ENCODE data around the gene TBC1D2B. TPM values are rescaled to one million over a fixed set of nuclear protein-coding genes. Genes with fewer than 3 reads are reported as not detected.

TBC1D2B gene
- total RNA-seq, 1 donor from 2014 or later, result 62.3 TPM

DNA sequence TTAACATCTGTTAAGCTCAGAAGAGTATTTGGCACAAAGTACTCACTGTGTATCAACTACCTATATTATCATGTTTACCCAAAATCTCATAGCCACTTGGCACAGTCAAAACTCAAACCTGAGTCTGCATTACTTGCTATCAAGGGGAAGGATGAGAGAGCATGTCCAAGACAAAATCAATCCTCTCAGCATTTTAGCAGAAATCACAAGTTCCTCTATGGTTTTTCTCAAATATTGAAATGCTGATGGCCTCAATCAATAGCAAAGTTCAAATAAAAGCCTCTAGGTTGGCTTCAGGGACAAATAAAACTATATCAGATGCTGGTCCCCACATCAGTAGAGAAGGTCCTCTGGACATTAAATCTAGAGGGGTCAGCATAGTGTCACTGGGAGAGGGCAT lies 14.3 kb downstream of the TBC1D2B start:
- peak overlapping the region; percentile 25 for H3K27ac Mint-ChIP-seq
- peaks cover 5% of the 10 kb centered on the region for H3K36me3 Mint-ChIP-seq (ENCODE audit: low read depth)
- H3K4me1 Mint-ChIP-seq, result peaks cover 66% of the 10 kb centered on the region
- no peak for DNase-seq
- H3K4me3 Mint-ChIP-seq, result peak overlapping the region; percentile 2
- intact Hi-C loops (cut with micrococcal nuclease), result no loop called here
- no peaks in the 10 kb centered on the region for H3K27me3 Mint-ChIP-seq
- H3K9me3 Mint-ChIP-seq, result no peaks in the 10 kb centered on the region

DNA sequence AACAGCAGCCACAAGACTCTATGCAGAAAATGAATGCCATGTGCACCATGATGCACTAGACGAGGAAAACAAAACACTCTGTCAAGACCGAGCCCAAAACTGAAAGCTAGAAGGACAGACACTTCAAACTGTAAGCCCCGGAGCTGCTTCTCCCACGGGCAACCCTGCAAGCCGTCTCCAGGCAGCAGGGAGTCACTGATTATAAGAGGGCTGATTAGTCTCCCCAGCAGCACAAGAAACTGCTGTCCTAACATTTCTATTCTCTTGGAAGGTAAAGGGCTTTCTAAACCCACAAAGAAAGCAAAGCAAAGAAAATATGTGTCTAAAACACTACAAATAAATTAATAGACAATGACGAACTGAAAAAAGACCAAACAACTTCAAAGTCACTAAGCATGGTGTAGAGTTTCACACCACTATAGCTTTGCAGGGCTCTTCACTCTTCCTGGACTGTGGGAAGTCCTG lies 15.5 kb downstream of the TBC1D2B start:
- H3K27ac Mint-ChIP-seq, result peak overlapping the region; percentile 87
- intact Hi-C loops (cut with micrococcal nuclease), result no loop called here
- no peaks in the 10 kb centered on the region for H3K27me3 Mint-ChIP-seq
- DNase-seq, result peak; percentile 87
- H3K9me3 Mint-ChIP-seq, result no peaks in the 10 kb centered on the region
- H3K36me3 Mint-ChIP-seq (ENCODE audit: low read depth), result peaks cover 5% of the 10 kb centered on the region
- H3K4me1 Mint-ChIP-seq, result peaks cover 64% of the 10 kb centered on the region
- peak overlapping the region; percentile 79 for H3K4me3 Mint-ChIP-seq

DNA sequence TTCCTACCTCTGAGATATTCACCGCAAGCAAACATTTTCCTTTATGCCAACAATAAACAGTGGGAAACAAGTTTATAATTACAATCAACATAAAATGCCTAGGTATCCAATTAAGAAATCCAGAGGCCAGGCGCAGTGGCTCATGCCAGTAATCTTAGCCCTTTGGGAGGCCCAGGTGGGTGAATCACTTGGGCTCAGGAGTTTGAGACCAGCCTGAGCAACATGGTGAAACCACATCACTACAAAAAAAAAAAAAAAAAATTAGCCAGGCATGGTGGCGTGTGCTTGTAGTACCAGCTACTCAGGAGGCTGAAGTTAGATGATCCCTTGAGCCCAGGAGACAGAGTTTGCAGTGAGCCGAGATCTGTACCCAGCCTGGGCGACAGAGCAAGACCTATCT lies 17.3 kb downstream of the TBC1D2B start:
- intact Hi-C loops (cut with micrococcal nuclease), result no loop called here
- no peak for DNase-seq
- Mint-ChIP-seq H3K27ac (peak overlapping the region; percentile 80), H3K4me3 (no peak overlapping the region), H3K9me3 (no peaks in the 10 kb centered on the region), H3K27me3 (no peaks in the 10 kb centered on the region), H3K4me1 (peaks cover 66% of the 10 kb centered on the region), H3K36me3 (ENCODE audit: low read depth) (peaks cover 5% of the 10 kb centered on the region)

DNA sequence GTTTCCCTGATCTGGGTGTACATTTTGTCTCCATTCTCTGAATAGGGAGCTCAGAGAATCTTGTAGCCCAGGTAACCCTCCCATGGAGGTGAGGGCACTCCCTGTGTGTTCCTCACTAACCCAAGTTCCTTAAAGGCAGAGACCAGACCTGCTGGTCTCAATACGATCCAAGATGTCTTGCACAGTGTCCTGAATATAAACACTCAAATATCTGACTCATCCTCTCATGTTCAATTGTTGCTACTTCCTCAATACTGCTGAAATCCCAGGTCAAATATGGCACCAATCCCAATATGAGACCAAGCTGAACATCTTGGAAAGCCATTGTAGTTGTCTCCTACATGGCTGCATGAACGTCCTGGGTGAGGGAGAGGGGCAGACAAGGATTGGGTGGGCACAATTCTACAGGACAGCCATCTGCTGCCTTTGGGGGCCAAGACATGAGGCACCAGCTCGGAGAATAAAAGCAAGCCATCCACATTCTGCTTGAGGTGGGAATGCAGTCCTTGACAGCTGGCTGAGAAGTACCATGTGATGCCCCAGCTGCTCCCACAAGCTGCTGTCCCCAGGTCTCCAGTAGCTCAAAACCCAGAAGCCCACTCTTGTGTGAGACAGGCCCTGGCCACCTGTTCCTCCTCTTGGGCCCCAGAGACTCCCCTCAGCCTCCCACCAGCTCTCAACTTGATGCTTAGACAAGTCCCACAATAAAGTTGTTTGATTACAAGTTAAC lies 18.2 kb downstream of the TBC1D2B start:
- H3K27me3 Mint-ChIP-seq, result no peaks in the 10 kb centered on the region

DNA sequence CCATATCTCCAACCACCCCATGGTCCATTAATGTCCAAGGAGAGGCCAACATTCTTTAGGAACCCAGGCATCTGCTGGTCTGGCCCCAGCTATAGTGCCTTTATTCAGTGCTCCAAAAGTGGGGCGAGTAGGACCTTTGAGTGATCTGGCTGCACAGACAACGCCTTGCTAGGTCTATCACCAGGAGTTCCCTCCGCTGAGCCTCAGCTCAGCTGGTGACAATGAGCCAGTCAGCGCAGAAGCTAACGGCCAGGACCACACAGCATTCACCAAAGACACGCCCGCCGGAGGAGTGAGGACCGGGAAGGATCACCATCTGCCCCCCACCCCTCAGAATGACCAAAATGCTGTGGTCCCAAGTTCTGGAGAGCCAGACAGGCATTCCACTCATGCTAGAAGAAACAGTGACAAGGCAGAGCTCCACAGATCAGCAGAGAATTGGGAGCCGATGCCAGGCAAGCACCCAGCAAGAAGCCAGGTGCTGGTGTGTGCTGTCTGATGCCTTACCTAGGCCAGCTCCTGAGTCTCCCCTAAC lies 19.0 kb downstream of the TBC1D2B start:
- intact Hi-C loops (cut with micrococcal nuclease), result no loop called here
- Mint-ChIP-seq H3K9me3 (no peaks in the 10 kb centered on the region), H3K36me3 (ENCODE audit: low read depth) (peaks cover 11% of the 10 kb centered on the region), H3K4me3 (no peak overlapping the region), H3K27ac (peak overlapping the region; percentile 80), H3K27me3 (no peaks in the 10 kb centered on the region), H3K4me1 (peaks cover 75% of the 10 kb centered on the region)
- no peak for DNase-seq

More for the DNA sequence above, 18.2 kb downstream of the TBC1D2B start:
- H3K4me1 Mint-ChIP-seq, result peaks cover 71% of the 10 kb centered on the region
- peaks cover 8% of the 10 kb centered on the region for H3K36me3 Mint-ChIP-seq (ENCODE audit: low read depth)
- intact Hi-C loops (cut with micrococcal nuclease), result loop anchor here (1.0 kb wide), 1 partner anchor 9 kb away; no protein-coding TSS in a partner anchor
- H3K4me3 Mint-ChIP-seq, result no peak overlapping the region
- peak overlapping the region; percentile 80 for H3K27ac Mint-ChIP-seq
- DNase-seq, result no peak
- no peaks in the 10 kb centered on the region for H3K9me3 Mint-ChIP-seq

- Mint-ChIP-seq H3K9me3 (no peaks in the 10 kb centered on the region), H3K27ac (peak overlapping the region; percentile 80), H3K36me3 (ENCODE audit: low read depth) (peaks cover 18% of the 10 kb centered on the region), H3K4me3 (no peak overlapping the region), H3K4me1 (peaks cover 75% of the 10 kb centered on the region), H3K27me3 (no peaks in the 10 kb centered on the region)
- DNase-seq, result no peak
- intact Hi-C loops (cut with micrococcal nuclease), result no loop called here
Measured at GRCh38 chr15:78057803-78058202, 19.7 kb downstream of the TBC1D2B start.

DNA sequence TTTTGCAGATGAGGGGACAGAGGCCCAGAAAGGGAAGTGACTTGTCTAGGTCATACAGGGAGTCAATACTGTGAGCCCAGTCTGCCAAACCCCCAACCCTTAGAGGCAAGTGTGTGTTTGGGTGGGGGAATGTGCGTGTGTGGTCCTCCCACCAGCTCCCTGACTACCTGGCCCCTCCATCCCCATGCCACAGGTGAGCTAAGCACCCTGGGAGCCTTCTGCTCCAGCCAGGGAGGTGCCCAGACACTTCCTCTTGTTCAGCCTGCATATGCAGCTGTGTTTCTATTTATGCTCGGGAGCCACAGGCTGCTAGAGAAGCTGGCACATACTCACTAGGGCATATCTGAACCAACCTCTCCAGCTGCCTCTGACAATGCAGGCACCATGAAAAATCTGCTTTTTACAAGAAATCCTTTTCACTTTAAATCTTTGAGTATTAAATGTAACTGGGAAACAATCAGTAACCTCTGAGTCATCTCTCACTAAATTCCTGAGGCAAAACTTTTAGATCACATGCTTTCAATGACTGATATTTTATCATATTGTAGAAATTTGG lies 20.7 kb downstream of the TBC1D2B start:
- peak overlapping the region; percentile 77 for H3K27ac Mint-ChIP-seq
- peak overlapping the region; percentile 66 for H3K4me3 Mint-ChIP-seq
- H3K9me3 Mint-ChIP-seq, result no peaks in the 10 kb centered on the region
- H3K4me1 Mint-ChIP-seq, result peaks cover 78% of the 10 kb centered on the region
- DNase-seq, result no peak
- H3K36me3 Mint-ChIP-seq (ENCODE audit: low read depth), result peaks cover 21% of the 10 kb centered on the region
- intact Hi-C loops (cut with micrococcal nuclease), result no loop called here
- H3K27me3 Mint-ChIP-seq, result no peaks in the 10 kb centered on the region

GRCh38 chr15:78055919-78056713 lies 21.4 kb downstream of the TBC1D2B start:
- no peak for DNase-seq
- Mint-ChIP-seq H3K27me3 (no peaks in the 10 kb centered on the region), H3K4me3 (peak overlapping the region; percentile 66), H3K36me3 (ENCODE audit: low read depth) (peaks cover 21% of the 10 kb centered on the region), H3K4me1 (peaks cover 83% of the 10 kb centered on the region), H3K9me3 (no peaks in the 10 kb centered on the region), H3K27ac (peak overlapping the region; percentile 77)
- intact Hi-C loops (cut with micrococcal nuclease), result no loop called here

DNA sequence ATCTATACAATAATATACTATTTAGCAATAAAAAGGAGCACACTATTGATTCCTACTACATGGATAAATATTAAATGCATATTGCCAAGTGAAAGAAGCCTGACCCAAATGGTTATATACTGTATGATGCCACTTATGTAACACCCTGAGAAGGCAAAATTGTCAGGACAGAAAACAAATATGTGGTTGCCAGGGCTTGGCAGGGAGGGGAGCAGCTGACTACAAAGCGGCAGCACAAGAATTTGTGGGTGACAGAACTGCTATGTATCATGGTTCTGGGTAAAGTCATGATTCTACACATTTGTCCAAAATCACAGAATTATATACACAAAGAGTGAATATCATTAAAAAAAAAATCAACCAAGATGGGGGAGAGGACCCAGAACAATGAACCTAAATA lies 22.5 kb downstream of the TBC1D2B start:
- H3K4me3 Mint-ChIP-seq, result no peak overlapping the region
- H3K27ac Mint-ChIP-seq, result peak overlapping the region; percentile 45
- H3K36me3 Mint-ChIP-seq (ENCODE audit: low read depth), result peaks cover 21% of the 10 kb centered on the region
- H3K27me3 Mint-ChIP-seq, result no peaks in the 10 kb centered on the region
- DNase-seq, result no peak
- intact Hi-C loops (cut with micrococcal nuclease), result no loop called here
- H3K9me3 Mint-ChIP-seq, result no peaks in the 10 kb centered on the region
- peaks cover 89% of the 10 kb centered on the region for H3K4me1 Mint-ChIP-seq

DNA sequence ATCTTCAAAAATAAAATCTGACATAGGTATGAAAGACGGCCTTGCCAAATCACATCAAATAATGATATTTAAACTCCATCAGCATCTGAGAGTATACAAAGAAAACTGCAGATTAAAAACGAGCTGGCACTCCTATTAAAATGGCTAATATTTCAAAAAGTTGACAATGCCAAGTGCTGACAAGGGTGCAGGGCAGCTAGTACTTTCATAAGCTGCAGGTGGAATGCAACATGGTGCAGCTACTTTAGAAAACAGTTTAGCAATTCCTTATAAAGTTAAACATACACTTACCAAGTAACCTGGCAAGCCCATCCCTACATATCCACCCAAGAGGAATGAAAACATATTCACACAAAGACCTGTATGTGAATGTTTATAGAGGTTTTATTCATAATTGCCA lies 23.0 kb downstream of the TBC1D2B start:
- no peaks in the 10 kb centered on the region for H3K27me3 Mint-ChIP-seq
- no peak for DNase-seq
- peaks cover 21% of the 10 kb centered on the region for H3K36me3 Mint-ChIP-seq (ENCODE audit: low read depth)
- H3K27ac Mint-ChIP-seq, result no peak overlapping the region
- H3K4me3 Mint-ChIP-seq, result no peak overlapping the region
- peaks cover 89% of the 10 kb centered on the region for H3K4me1 Mint-ChIP-seq
- intact Hi-C loops (cut with micrococcal nuclease), result no loop called here
- no peaks in the 10 kb centered on the region for H3K9me3 Mint-ChIP-seq

- Mint-ChIP-seq H3K27ac (peak overlapping the region; percentile 85), H3K36me3 (ENCODE audit: low read depth) (peaks cover 20% of the 10 kb centered on the region), H3K27me3 (no peaks in the 10 kb centered on the region), H3K4me1 (peaks cover 88% of the 10 kb centered on the region), H3K4me3 (peak overlapping the region; percentile 34), H3K9me3 (no peaks in the 10 kb centered on the region)
- peak; percentile 60 for DNase-seq
- intact Hi-C loops (cut with micrococcal nuclease), result no loop called here
Measured at GRCh38 chr15:78052545-78052944, 25.0 kb downstream of the TBC1D2B start.

GRCh38 chr15:78052001-78052401 lies 25.5 kb downstream of the TBC1D2B start:
- DNase-seq, result peak; percentile 60
- peaks cover 22% of the 10 kb centered on the region for H3K36me3 Mint-ChIP-seq (ENCODE audit: low read depth)
- H3K4me1 Mint-ChIP-seq, result peaks cover 92% of the 10 kb centered on the region
- H3K4me3 Mint-ChIP-seq, result peak overlapping the region; percentile 34
- no peaks in the 10 kb centered on the region for H3K27me3 Mint-ChIP-seq
- no peaks in the 10 kb centered on the region for H3K9me3 Mint-ChIP-seq
- intact Hi-C loops (cut with micrococcal nuclease), result no loop called here
- peak overlapping the region; percentile 85 for H3K27ac Mint-ChIP-seq

DNA sequence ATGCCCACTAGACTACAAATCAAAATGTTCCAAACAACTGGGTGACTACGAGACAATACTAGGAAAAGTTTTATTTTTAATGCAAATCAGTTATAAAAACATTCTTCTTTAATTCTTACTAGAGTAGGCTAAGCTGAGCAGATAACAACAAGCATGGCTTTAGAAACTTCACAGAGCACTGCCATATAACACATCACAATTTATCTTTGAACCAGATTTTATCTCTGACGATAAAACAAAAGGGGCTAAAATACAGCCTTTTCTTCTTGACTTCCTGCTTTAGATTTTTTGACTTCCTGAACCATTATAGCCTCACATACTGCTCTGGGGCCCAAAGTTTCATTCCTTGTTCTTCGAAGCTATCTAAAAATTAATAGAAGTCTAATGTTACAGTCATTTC lies 25.9 kb downstream of the TBC1D2B start:
- intact Hi-C loops (cut with micrococcal nuclease), result no loop called here
- H3K27me3 Mint-ChIP-seq, result no peaks in the 10 kb centered on the region
- H3K27ac Mint-ChIP-seq, result peak overlapping the region; percentile 85
- DNase-seq, result no peak
- H3K36me3 Mint-ChIP-seq (ENCODE audit: low read depth), result peaks cover 26% of the 10 kb centered on the region
- peak overlapping the region; percentile 34 for H3K4me3 Mint-ChIP-seq
- H3K4me1 Mint-ChIP-seq, result peaks cover 92% of the 10 kb centered on the region
- H3K9me3 Mint-ChIP-seq, result no peaks in the 10 kb centered on the region

All from activated CD4-positive, alpha-beta T cell treated with anti-CD3 and anti-CD28 coated beads, Interleukin-2, amount 10 ng/mL, durations not matched to agents 24 days and 14 days (primary cell).